ENCODE measurements around the gene SBF1.

The SBF1 gene

GRCh38 chr22:50439314-50439870 lies 35.4 kb downstream of the SBF1 start:
- Histone ChIP-seq H3K4me2 (ENCODE audit: low read length) (no peak overlapping the region), H3K9ac (ENCODE audit: low read length) (no peak overlapping the region), H3K4me1 (ENCODE audit: insufficient read depth, low read length, severe bottlenecking) (peaks cover 5% of the 10 kb centered on the region), H2AFZ (ENCODE audit: low read length) (no peak overlapping the region), H3K27ac (ENCODE audit: low read depth, low read length, poor library complexity, severe bottlenecking) (peak overlapping the region; percentile 8), H3K36me3 (ENCODE audit: insufficient read depth, low read length) (peaks cover 83% of the 10 kb centered on the region), H3F3A (ENCODE audit: insufficient read depth, low read length) (no peaks in the 10 kb centered on the region), H4K20me1 (ENCODE audit: insufficient read depth, low read length) (no peaks in the 10 kb centered on the region), H3K9me2 (ENCODE audit: low read depth, low read length) (no peaks in the 10 kb centered on the region), H3K4me3 (ENCODE audit: low read depth, low read length, poor library complexity, severe bottlenecking) (no peak overlapping the region), H3K27me3 (ENCODE audit: insufficient read depth, low read length) (no peaks in the 10 kb centered on the region), H3K79me2 (ENCODE audit: insufficient read depth, low read length) (no peaks in the 10 kb centered on the region), H3K9me3 (ENCODE audit: low read length) (no peaks in the 10 kb centered on the region)
- no peak for TF ChIP-seq EZH2 (IDR thresholded peaks at IDR 0.05; ENCODE audit: borderline replicate concordance, low read length)

DNA sequence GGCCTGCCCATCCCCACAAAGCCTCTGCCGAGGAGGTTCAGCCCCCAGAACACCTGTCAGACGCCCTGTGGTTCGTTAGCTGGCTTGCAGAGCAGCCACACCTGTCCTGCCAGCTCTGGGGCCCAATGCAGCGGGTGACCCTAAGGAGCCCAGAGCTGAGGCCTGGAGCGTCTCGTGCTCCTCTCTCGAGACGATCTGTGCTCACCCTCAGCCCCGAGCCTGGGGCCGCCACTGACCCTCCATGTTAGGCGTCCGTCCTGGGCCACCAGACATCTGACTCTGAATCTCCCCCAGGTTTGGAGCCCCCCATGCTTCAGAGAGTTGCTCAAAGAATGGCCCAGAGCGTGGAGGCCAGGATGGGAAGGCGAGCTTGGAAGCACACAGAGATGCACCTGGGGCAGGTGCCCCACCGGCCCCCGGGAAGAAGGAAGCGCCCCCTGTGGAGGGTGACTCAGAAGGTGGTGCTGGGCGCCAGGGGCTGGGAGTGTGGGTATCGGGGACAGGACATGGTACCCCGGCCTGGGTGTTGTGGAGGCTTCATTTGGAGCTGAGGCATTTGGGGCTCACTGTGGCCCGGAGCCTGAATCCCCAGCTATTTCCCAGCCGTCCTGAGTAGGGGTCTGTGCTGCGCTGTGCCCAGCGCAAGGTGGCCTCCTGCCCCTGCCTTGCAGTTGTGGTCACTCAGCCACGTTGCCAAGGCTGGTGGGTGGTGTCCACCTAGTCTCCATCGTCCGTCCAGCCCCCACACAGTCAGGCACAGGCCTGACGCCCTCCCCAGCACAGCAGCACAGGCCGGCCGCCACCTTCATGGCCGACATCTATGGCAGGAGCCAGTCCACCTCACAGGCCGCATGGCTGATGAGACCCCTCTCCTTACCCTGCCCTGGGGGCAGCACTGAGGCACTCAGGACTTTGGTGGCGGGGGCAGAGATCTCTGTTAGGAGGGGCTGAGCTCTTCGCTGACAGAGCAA lies 36.2 kb downstream of the SBF1 start:
- H3K9me2 ChIP-seq (ENCODE audit: low read depth, low read length): no peaks in the 10 kb centered on the region
- no peaks in the 10 kb centered on the region for H3K9me3 ChIP-seq (ENCODE audit: low read length)
- no peak overlapping the region for H3K27ac ChIP-seq (ENCODE audit: low read depth, low read length, poor library complexity, severe bottlenecking)
- no peaks in the 10 kb centered on the region for H3K27me3 ChIP-seq (ENCODE audit: insufficient read depth, low read length)
- no peaks in the 10 kb centered on the region for H3K79me2 ChIP-seq (ENCODE audit: insufficient read depth, low read length)
- peaks cover 79% of the 10 kb centered on the region for H3K36me3 ChIP-seq (ENCODE audit: insufficient read depth, low read length)
- H2AFZ ChIP-seq (ENCODE audit: low read length): no peak overlapping the region
- no peak overlapping the region for H3K9ac ChIP-seq (ENCODE audit: low read length)
- H4K20me1 ChIP-seq (ENCODE audit: insufficient read depth, low read length): no peaks in the 10 kb centered on the region
- no peak overlapping the region for H3K4me2 ChIP-seq (ENCODE audit: low read length)
- TF ChIP-seq CTCF (IDR thresholded peaks at IDR 0.05; ENCODE audit: low read length) (no peak), EZH2 (IDR thresholded peaks at IDR 0.05; ENCODE audit: borderline replicate concordance, low read length) (no peak)
- no peak overlapping the region for H3K4me3 ChIP-seq (ENCODE audit: low read depth, low read length, poor library complexity, severe bottlenecking)
- H3K4me1 ChIP-seq (ENCODE audit: insufficient read depth, low read length, severe bottlenecking): peaks cover 5% of the 10 kb centered on the region
- no peaks in the 10 kb centered on the region for H3F3A ChIP-seq (ENCODE audit: insufficient read depth, low read length)

DNA sequence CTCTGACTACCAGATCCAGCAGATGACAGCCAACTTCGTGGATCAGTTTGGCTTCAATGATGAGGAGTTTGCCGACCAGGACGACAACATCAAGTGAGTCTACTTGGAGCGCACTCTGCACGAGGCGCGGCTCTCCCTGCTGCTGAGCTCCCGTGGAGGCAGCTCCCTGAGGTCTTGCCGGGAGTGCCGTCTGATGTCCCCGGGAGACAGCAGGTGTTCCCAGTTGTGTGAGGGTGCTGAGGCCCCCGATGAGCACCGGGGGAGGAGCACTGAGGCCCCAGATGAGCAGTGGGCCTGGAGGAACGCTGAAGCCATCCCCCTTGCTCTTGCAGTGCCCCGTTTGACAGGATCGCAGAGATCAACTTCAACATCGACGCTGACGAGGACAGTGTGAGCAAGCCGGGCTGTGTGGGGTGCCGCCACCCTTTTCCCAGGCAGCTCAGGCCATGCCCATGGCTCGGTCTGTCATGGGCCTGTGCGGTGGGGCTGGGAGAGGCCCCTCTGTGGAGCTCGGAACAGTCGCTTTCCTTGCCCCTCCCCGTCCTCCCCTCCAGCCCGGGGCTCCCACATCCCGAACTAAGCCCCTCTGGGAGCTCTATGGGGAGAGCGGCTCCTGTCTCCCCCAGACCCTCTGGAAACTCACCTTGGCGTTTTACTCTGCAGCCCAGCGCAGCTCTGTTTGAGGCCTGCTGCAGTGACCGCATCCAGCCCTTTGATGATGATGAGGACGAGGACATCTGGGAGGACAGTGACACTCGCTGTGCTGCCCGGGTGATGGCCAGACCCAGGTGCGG lies 37.1 kb downstream of the SBF1 start:
- H3K4me2 ChIP-seq (ENCODE audit: low read length): no peak overlapping the region
- no peaks in the 10 kb centered on the region for H4K20me1 ChIP-seq (ENCODE audit: insufficient read depth, low read length)
- no peak overlapping the region for H3K4me3 ChIP-seq (ENCODE audit: low read depth, low read length, poor library complexity, severe bottlenecking)
- peaks cover 72% of the 10 kb centered on the region for H3K36me3 ChIP-seq (ENCODE audit: insufficient read depth, low read length)
- no peaks in the 10 kb centered on the region for H3F3A ChIP-seq (ENCODE audit: insufficient read depth, low read length)
- no peaks in the 10 kb centered on the region for H3K9me2 ChIP-seq (ENCODE audit: low read depth, low read length)
- no peaks in the 10 kb centered on the region for H3K9me3 ChIP-seq (ENCODE audit: low read length)
- TF ChIP-seq EZH2 (IDR thresholded peaks at IDR 0.05; ENCODE audit: borderline replicate concordance, low read length): no peak
- no peak for TF ChIP-seq CTCF (IDR thresholded peaks at IDR 0.05; ENCODE audit: low read length)
- H3K27ac ChIP-seq (ENCODE audit: low read depth, low read length, poor library complexity, severe bottlenecking): no peak overlapping the region
- H3K27me3 ChIP-seq (ENCODE audit: insufficient read depth, low read length): no peaks in the 10 kb centered on the region
- H3K4me1 ChIP-seq (ENCODE audit: insufficient read depth, low read length, severe bottlenecking): no peaks in the 10 kb centered on the region
- no peak overlapping the region for H3K9ac ChIP-seq (ENCODE audit: low read length)
- H3K79me2 ChIP-seq (ENCODE audit: insufficient read depth, low read length): no peaks in the 10 kb centered on the region
- no peak overlapping the region for H2AFZ ChIP-seq (ENCODE audit: low read length)
